ENCODE measurements around the gene HEXB.

- TF ChIP-seq POLR2A (conservative IDR thresholded peaks at IDR 0.05) (no peak), YBX1 (IDR thresholded peaks at IDR 0.05) (no peak), ZNF518B (CRISPR knock-in tag; IDR thresholded peaks at IDR 0.05) (no peak), L3MBTL2 (IDR thresholded peaks at IDR 0.05) (no peak), ZZZ3 (IDR thresholded peaks at IDR 0.05) (no peak), ZNF224 (CRISPR knock-in tag; IDR thresholded peaks at IDR 0.05) (no peak)
These were observed 33.3 kb upstream of the HEXB start for GRCh38 chr5:74651710-74652109.
